Ammon's horn (tissue), 1 donor: Measurements from ENCODE around the gene MOCS3.
"Not testable (repeated sequence)": the region's sequence is repeated elsewhere in the genome, so short reads cannot be mapped to it uniquely, and the experiment has no call there.

Source experiments
- DNase-seq: peaks from one replicate; pipeline ENCODE4 v3.0.0-alpha.2; 2016; ENCODE audit warnings: low spot score

The MOCS3 gene

DNA sequence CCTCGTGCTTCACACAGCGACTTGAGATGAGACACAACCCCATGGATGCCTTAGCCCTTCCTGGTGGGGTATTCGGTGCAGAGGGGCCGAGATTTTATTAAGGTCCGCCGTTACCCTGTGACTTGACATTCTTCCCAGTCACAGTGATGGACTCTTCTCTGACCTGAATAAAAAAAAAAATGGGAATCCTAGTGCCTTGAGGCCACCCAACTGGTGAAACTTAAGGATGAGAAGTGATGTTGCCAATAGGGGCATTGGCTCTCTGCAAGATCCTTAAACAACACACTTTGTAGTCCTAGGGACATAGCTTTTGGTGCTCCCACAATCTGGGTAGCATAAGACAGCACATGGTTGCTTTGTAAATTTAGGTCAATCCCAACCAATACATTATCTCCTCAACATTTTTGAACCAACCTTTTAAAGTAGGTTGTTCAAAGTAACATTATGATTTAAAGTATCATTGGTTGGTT, 26.6 kb upstream of the MOCS3 start:
- peak; percentile 17 for DNase-seq

DNA sequence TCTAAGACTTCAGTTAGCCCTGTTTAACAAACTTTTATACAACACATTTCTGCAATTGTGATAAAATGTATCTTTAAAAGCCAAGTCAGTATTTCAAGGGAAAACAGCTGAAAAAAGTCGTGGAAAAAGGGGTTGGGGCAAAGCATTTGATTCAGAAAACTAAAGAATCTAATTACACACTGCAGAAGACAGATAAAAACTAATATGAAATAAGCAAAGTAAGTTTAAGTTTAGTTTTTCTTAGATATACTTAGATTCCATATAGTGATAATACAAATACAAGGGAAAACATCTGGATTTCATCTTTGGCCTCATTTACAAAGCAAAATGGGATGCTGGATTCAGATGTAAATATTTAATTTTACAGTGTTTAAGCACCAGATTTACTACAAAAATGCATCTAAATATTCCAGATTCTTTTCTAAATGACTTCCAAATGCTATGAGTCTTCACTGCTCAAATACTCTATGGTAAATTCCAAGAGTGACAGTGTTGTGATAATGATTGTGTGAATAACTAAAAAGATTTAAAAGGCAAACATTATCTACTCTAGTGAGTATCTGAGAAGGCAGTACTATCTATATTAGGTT, 25.8 kb upstream of the MOCS3 start:
- no peak for DNase-seq

DNA sequence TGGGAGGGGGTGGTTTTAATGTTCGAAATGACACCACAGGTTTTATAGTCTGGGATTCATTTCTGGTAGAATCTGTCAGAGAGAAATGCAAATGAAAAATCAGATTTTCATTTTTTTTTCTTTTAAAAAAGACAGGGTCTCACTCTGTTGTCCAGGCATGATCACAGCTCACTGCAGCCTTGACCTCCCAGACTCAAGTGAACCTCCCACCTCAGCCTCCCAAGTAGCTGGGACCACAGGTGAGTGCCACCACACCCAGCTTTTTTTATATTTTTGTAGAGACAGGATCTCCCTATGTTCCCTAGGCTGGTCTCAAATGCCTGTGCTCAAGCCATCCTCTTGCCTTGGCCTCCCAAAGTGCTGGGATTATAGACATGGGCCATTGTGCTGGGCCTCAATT, 25.0 kb upstream of the MOCS3 start:
- no peak for DNase-seq

DNA sequence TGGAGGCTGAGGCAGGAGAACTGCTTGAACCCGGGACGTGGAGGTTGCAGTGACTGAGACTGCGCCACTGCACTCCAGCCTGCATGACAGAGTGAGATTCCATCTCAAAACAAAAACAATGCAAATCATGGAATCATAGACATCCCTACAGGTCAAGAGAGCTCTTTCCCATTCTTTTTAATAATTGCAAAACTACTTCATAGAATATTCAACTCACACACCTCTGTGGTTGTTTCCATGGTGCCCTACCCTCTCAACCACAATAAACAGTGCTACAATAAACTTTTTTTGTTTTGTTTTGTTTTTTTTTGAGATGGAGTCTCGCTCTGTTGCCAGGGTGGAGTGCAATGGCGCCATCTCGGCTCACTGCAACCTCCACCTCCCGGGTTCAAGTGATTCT, 15.5 kb upstream of the MOCS3 start:
- no peak for DNase-seq

DNA sequence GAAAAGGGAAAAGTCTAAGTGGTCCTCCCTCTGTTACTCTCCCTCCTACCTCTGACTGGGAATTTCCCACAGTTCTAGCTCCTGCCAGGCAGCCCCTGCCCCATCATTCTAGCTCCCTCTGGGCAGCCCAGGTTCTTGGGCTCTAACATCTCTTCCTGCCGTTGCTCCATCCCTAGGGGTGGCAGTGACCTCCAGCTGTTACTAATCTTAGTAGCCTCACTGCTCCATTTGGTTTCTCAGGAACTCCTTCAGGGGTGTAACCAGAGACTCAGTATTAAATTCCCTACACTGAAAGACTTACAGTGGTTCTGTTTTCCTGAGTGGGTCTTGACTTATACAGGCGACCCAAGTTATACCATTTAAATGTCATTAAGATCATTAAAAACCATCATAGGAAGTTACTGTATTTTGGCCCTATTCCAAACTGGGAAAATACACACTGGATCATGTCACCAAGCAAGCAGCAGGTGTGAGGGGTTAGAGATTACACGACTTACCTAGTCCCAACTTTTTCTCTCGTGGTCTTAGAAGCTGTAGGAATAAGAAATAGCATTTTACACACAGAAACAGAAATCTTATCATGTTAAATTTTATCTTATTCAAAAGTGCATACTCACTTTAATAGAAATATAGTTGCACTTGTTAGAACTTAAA, 10.4 kb upstream of the MOCS3 start:
- DNase-seq: no peak

DNA sequence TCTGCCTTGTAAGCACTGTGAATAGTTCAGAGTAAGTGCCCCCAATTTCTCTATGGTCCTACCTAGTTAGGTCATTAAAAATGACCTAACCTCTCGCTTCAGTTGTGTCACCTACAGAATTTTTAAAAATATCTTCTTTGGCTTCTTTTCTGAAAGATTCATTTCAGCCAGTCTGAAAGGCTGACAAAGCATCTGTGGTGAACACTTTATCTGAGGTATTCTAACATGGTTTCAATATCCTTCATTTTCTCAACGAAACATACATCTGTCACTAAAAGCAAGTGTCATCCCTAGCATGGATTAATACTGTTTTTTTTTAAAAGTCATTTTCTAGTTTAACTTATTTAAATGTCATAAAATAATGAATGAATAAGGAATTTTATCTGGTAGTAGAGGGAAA, 5.4 kb upstream of the MOCS3 start:
- no peak for DNase-seq

DNA sequence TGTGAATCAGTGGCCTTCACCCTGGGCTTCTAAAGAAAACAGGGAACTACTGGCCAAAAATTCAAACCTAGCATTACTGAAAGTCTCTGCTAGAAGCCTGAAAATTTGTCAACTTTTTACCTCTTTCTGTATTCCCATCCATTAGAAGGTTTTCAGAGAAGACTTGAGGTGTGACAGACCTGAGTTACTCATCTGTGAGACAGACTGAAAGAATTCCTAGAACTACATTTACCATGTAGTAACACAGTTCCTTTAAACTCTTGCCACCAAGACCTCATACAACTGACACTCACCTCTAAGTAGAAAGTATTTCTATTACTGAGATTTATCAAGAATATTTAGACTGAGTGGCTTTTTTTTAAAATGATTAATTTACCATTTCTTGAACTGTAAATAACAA, 4.8 kb upstream of the MOCS3 start:
- DNase-seq: no peak

DNA sequence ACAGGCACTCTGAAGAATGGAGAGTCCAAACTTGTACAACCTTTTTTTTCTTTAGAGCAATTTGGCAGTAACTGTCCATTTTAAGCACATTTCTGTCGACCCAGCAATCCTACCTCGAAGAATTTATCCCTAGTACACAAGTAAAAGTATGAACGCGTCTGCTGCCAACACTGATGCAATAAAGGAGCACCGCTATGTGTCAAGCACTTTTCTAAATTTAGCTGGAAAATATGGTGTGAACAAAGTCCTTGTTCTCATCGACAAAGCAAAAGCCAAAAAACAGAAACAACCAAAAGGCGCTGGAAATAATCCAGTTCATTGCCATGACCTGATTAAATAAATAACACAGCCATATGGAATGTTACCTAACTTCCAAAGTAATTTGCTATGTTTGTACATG, 1.3 kb upstream of the MOCS3 start:
- no peak for DNase-seq

DNA sequence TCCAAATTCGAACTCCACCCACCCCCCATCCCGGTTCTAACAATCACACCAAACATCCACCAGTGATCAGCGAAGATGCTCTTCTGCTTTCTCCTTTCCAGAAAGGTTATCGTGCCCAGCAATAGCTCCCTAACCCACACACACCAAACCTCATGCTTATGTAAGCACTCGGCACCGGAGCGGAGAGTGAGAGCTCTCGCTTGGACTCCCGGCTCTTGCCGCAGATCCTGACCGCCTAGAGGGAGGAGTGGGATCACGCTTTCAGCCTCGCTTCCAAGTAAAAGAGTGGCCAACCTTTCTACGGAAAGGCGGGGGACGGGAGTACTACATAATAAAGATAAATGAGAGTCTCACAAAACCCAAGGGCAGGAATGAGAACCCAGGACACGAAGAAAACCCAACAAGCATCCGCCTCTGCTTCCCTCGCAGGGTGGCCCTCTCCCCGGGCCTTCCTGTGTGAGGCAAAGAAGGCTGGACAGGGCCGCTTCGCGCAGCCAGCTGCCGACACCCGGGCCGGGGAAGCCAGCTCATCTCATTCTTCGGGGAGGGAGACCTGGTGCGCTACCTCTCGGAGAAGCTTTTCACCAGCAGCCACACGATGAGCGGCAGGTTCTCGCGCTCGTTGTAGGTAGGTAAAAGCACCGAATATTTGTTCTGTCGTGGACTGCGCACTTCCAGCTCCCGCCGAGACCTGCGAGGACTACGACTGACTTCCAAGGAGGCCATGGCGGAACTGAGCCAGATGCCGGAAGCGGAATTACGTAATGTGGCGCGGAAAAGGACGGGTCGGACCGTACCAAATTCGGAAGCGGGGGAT, 612 bp upstream of the MOCS3 start, which contains the start of gene DPM1:
Gene DPM1 (minus strand): TSS at position 735 of the 817 bp plus-strand sequence. CDS start 9 bp downstream, at position 726.
- peak; percentile 93 for DNase-seq

DNA sequence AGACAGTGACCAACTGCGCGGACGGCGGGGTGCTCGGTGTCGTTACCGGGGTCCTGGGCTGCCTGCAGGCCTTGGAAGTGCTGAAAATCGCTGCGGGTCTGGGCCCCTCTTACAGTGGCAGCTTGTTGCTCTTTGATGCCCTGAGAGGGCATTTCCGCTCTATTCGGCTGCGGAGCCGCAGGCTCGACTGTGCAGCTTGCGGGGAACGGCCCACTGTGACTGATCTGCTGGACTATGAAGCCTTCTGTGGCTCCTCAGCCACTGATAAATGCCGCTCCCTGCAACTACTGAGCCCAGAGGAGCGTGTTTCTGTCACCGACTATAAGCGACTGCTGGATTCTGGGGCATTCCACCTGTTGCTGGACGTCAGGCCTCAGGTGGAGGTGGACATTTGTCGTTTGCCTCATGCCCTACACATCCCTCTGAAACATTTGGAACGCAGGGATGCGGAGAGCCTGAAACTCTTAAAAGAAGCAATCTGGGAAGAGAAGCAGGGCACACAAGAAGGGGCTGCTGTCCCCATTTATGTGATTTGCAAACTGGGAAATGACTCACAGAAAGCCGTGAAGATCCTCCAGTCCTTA, 1.0 kb downstream of the MOCS3 start:
- no peak for DNase-seq

DNA sequence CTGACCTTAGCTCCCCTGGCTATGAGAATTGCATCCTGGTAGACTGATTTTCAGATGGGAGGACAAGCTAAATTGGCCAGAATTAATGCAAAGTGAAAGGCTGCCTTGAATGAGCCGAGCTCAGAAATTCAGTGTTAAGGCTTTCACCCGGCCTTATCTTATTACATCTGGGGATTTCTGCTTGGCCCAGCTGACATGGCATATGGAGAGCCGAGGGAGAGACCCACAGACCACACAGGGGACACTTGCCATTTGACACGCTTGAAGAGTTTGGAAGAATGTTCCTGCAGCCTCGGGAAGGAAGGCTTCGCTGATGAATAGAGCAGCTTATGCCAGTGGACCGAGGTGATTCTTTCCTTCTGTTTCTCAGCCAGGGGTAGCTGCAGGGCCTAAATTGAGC, 9.0 kb downstream of the MOCS3 start:
- DNase-seq: no peak

DNA sequence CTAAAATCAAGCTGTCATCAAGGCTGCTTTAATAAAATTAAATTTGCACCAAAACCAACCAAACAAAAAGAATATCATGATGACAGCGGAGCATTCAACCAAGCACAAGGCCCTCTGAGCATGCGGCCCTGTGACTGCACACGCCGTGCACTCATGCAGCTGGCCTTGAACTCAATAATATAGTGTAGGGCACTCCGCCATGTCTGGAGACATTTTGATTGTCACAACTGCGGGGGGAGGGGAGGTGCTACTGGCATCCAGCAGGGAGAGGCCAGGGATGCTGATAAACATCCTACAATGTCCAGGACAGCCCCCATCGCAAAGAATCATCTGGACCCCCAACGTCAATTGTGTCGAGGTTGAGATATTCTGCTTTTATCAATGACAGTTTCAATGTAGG, 9.7 kb downstream of the MOCS3 start:
- DNase-seq: no peak

DNA sequence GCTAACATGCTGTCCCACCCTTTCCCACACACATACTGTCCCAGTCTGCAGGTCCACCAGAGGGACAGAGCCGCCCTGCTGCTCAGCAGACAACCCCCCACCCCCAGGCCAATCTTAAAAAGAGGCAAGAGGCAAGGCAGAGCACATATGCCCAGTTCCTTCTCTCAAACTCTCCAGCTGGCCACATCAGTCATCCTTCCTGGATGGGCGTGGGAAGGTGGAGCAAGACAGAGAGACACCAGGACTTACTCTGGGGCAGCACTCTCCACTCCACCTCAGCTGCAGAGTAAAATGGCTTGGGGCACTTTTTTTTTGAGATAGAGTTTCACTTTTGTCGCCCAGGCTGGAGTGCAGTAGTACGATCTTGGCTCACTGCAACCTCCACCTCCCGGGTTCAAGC, 10.8 kb downstream of the MOCS3 start:
- DNase-seq: no peak

DNA sequence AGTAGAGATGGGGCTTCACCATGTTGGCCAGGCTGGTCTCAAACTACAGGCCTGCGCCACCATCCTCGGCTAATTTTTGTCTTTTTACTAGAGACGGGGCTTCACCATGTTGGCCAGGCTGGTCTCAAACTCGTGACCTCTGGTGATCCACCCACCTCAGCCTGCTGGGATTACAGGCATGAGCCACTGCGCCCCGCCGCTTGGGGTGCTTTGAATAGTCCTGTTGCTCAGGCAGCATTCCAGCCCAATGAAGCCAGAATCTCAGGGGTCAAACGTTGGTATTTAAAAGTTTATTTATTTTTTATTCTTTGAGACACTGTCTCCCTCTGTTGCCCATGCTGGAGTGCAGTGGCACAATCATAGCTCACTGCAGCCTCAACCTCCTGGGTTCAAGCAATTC, 11.3 kb downstream of the MOCS3 start:
- no peak for DNase-seq

DNA sequence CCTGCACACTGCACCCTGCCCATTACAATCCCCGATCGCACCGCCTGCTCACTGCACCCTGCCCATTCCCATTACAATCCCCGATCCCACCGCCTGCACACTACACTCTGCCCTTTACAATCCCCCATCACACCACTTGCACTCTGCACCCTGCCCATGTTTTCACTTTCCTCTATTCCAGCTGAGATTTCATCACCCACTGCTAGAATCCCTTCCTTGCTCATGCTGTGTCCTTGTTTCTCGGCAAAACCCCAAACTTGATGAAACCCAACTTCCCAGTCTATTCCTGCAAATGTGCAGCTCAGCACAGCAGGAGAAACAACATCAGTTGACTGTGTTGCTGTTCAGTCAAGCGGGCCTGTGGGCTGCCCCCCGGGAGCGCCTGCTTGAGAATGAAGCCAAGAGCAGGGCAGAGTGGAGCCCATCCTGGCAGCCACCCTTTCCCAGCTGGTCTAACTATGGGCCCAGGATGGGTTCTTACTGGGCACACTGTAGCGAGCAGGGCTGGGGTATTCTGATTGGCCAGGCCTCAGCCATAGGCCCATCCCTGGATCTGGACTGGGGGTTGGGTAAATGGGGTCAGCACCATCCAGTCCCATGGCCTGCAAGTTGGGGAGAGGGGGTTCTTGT, 17.2 kb downstream of the MOCS3 start:
- DNase-seq: no peak

DNA sequence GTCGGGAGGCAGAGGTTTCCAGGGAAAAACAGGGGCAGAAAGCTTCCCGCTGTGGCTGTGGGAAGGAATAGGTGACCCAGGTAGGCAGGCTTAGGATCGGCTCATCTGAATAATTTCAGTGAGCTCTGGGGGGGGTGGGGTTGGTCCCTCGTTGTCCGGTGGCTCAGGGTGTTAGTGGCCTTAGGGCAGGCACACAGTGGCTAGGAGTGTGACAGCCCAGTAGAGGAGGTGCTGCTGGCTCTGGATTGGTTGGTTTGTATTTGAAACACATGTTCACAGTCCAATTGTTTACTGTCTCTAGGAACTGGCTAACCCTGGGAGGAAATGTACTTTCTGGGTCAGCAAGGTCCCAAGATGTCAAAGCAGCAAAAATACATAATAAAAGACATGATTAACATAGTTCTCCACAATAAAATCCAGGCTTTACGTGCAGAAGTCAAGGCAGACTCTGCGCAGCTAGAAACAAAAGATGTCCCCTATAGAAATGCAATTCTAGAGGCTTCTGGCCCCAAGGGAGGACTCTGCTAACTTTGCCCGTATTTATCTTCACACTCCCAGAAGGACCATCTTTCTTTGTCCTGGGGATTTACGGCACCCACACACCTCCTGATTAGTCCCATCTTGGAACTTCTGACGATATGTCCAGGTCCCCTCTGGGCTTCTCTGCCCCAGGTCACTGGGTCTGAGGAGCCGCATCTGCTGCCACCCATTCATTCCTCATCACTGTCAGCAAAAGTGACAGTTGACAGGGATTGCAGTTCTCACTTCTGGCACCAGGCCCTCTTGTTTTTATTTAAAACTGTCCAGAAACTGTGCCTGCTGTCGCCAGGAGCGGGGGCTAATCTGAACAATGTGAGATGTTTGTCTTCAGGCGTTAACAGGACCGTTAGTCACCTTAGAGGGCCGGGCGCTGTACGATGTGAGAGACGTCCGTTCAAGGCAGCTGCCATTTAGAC, 18.7 kb downstream of the MOCS3 start:
- no peak for DNase-seq

DNA sequence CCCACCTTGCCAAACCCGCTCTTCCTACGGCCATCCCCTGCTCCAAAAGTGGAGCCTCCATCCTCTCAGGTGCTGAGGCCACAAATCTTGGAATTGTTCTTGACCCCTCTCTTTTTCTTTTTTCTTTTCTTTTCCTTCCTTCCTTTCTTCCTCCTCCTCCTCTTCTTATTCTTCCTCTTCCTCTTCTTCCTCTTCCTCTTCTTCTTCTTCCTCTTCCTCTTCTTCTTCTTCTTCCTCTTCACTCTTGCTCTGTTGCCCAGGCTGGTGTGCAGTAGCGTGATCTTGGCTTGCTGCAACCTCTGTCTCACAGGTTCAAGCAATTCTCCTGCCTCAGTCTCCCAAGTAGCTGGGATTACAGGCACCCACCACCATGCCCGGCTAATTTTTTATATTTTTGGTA, 19.9 kb downstream of the MOCS3 start:
- DNase-seq: not testable (repeated sequence)

DNA sequence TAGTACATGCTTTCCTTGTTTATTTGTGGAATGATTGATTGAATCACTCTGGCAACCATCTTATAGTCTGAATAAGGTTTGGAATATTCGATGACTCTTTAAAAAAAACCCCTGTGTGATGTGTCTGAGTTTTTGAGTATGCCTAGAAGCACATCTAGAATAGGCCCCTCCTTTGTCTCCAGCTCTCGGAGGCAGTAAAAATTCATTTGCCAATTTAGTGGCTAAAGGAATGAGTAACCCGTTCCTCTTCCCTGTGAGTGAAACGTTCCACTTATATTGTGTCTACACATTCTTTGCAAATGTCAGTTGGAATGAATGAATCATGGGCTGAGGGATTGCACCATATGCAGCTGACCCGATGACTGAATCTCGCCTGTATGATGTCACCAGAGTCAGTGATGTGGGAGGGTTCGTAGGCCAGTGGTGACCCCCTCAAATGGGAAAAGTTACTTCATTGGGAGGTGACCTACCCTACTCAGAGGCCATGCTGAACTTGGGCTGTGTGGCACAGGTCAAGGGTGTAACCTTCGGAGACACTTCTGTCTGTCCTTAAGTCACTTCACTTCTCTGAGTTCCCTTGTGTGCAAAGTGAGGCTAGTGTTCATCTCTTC, 21.6 kb downstream of the MOCS3 start:
- DNase-seq: no peak

DNA sequence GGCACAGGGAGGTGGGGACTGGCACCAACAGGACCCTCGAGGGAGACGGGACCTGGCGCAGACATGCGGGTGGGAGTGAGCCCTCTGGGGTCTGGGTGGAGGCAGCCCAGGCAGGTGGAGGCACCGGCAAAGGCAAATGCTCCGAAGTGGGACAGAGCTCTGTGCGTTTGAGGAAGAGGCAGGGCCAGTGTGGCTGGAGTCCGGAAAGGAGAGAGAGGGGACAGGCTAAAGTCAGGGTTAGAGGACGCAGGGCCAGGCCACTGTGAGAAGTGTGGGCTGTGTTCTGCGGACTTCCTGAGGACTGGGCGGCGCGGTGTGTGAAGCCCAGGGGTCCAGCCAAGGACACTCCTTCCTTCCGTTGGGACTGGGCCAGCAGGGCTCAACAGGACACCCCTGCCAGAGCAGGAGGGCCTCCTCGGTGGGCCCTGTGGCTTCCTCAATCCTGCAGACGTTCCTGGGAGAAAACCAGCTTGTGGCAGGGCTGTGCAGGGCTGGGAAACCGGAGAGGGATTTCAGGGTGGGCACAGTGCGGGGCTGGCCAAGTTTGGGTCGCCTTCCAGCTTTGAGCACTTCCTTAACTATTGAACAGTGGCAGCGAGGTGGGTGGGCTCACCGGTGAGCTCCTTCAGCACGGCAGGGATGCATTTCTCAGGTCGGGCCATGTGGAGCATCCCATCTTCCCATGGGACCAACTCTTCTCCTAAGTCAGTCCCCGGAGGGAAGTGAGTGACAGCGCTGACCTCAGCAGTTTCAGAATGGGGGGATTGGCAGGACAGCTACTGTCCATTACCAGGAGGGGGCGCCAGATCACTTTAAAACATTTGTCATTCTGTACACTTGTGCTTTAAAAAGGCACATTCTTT, 22.5 kb downstream of the MOCS3 start:
- DNase-seq: peak; percentile 75

DNA sequence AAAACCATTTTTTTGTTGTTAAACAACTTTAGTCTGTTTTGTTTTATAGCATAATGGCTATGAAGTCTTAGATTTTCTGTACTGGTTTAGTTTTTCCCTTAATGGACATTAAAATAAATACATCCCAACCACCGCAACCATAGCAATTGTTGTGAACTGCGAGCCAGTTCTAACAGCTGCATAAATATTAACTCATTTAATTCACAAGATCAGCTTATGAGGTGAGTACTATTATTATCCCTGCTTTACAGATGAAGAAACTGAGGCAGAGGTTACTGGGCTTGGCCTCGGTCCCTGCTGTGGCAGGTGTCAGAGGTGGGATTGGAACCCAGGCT, 23.1 kb downstream of the MOCS3 start:
- DNase-seq: no peak
